NCI-H510A (cell line): ENCODE measurements around the gene ZBTB20.

Experiments used
- DNase-seq: peaks from one replicate; lab custom pipeline; 2025; lab: John Stamatoyannopoulos, UW

Gene ZBTB20

GRCh38 chr3:114328345-114328744 lies 818.7 kb downstream of the ZBTB20 start:
- no peak for DNase-seq

GRCh38 chr3:114327665-114328064 lies 819.4 kb downstream of the ZBTB20 start:
- no peak for DNase-seq

GRCh38 chr3:114323546-114324254 lies 823.4 kb downstream of the ZBTB20 start:
- DNase-seq: no peak

- no peak for DNase-seq
These were observed 826.8 kb downstream of the ZBTB20 start for GRCh38 chr3:114320246-114320645.

- DNase-seq: peak; percentile 34
These were observed 827.6 kb downstream of the ZBTB20 start for GRCh38 chr3:114319453-114319852.

- DNase-seq: no peak
These were observed 828.8 kb downstream of the ZBTB20 start for GRCh38 chr3:114318295-114318694.

- DNase-seq: no peak
These were observed 832.8 kb downstream of the ZBTB20 start for GRCh38 chr3:114314282-114314681.

- DNase-seq: no peak
These were observed 833.7 kb downstream of the ZBTB20 start for GRCh38 chr3:114313426-114313825.

- DNase-seq: no peak
These were observed 836.4 kb downstream of the ZBTB20 start for GRCh38 chr3:114310695-114311094.

- DNase-seq: no peak
These were observed 838.3 kb downstream of the ZBTB20 start for GRCh38 chr3:114308830-114309229.

GRCh38 chr3:114308377-114308776 lies 838.7 kb downstream of the ZBTB20 start:
- DNase-seq: no peak

- DNase-seq: no peak
These were observed 839.3 kb downstream of the ZBTB20 start for GRCh38 chr3:114307832-114308231.

GRCh38 chr3:114307222-114307830 lies 839.8 kb downstream of the ZBTB20 start:
- DNase-seq: no peak

- DNase-seq: no peak
These were observed 847.0 kb downstream of the ZBTB20 start for GRCh38 chr3:114299941-114300624.

GRCh38 chr3:114299421-114299820 lies 847.7 kb downstream of the ZBTB20 start:
- no peak for DNase-seq

GRCh38 chr3:114295946-114296345 lies 851.1 kb downstream of the ZBTB20 start:
- DNase-seq: no peak

- no peak for DNase-seq
These were observed 852.1 kb downstream of the ZBTB20 start for GRCh38 chr3:114294940-114295480.

GRCh38 chr3:114293838-114294535 lies 853.1 kb downstream of the ZBTB20 start, which contains the start of gene TIGIT:
Gene TIGIT, plus strand, starts transcription at chr3:114294028. Its CDS starts 34 bp downstream, at chr3:114294062.
- no peak for DNase-seq

GRCh38 chr3:114290911-114291901 lies 855.9 kb downstream of the ZBTB20 start:
- no peak for DNase-seq

- DNase-seq: no peak
These were observed 860.8 kb downstream of the ZBTB20 start for GRCh38 chr3:114286266-114286665.

- DNase-seq: no peak
These were observed 861.3 kb downstream of the ZBTB20 start for GRCh38 chr3:114285648-114286230.
